AG08395 (cell line): Measurements from ENCODE around the gene MCM5.
A peak's percentile ranks its signal among the peaks of the same experiment; 100 is the strongest.
"Not testable (repeated sequence)": the region's sequence is repeated elsewhere in the genome, so short reads cannot be mapped to it uniquely, and the experiment has no call there.

ENCODE experiments used
- DNase-seq: peaks from one replicate; pipeline ENCODE4 v3.0.0; 2012; ENCODE audit warnings: mixed read lengths, low spot score

Gene MCM5

GRCh38 chr22:35452351-35452781 lies 52.4 kb downstream of the MCM5 start:
- no peak for DNase-seq

- no peak for DNase-seq
Measured at GRCh38 chr22:35452810-35453743, 53.1 kb downstream of the MCM5 start.

- DNase-seq, result no peak
Measured at GRCh38 chr22:35454416-35455054, 54.6 kb downstream of the MCM5 start.

GRCh38 chr22:35455529-35455928 lies 55.6 kb downstream of the MCM5 start:
- no peak for DNase-seq

GRCh38 chr22:35456757-35457156 lies 56.8 kb downstream of the MCM5 start:
- no peak for DNase-seq

GRCh38 chr22:35457729-35458546 lies 58.0 kb downstream of the MCM5 start:
- no peak for DNase-seq

GRCh38 chr22:35458547-35459422 lies 58.8 kb downstream of the MCM5 start:
- DNase-seq, result no peak

- no peak for DNase-seq
Measured at GRCh38 chr22:35459423-35459894, 59.5 kb downstream of the MCM5 start.

- DNase-seq, result not testable (repeated sequence)
Measured at GRCh38 chr22:35459976-35460375, 60.0 kb downstream of the MCM5 start.

GRCh38 chr22:35460688-35461087 lies 60.7 kb downstream of the MCM5 start:
- DNase-seq, result no peak

GRCh38 chr22:35462498-35463230 lies 62.7 kb downstream of the MCM5 start:
- no peak for DNase-seq

GRCh38 chr22:35463231-35463933 lies 63.4 kb downstream of the MCM5 start:
- DNase-seq, result no peak

GRCh38 chr22:35464399-35464798 lies 64.5 kb downstream of the MCM5 start:
- DNase-seq, result no peak

- DNase-seq, result no peak
Measured at GRCh38 chr22:35465109-35465701, 65.3 kb downstream of the MCM5 start.

GRCh38 chr22:35467681-35468434 lies 67.9 kb downstream of the MCM5 start:
- DNase-seq, result peak; percentile 70

GRCh38 chr22:35470903-35471321 lies 71.0 kb downstream of the MCM5 start:
- no peak for DNase-seq

- not testable (repeated sequence) for DNase-seq
Measured at GRCh38 chr22:35471566-35471965, 71.6 kb downstream of the MCM5 start.

GRCh38 chr22:35472488-35472887 lies 72.5 kb downstream of the MCM5 start:
- no peak for DNase-seq

GRCh38 chr22:35473971-35474370 lies 74.0 kb downstream of the MCM5 start:
- DNase-seq, result no peak
